Osteoblast (primary cell): ENCODE measurements around the gene ASRGL1. TPM values are rescaled to one million over a fixed set of nuclear protein-coding genes. Genes with fewer than 3 reads are reported as not detected.

Experiments used
- DNase-seq: peaks from one replicate; pipeline ENCODE4 v3.0.0; 2011; ENCODE audit warnings: low spot score, mixed read lengths; ENCODE audit not compliant: insufficient read length; ENCODE audit errors: missing footprints
- H2AFZ ChIP-seq: 2 replicates; pipeline ENCODE4 v1.6.0; 2011; ENCODE audit warnings: mild to moderate bottlenecking, low read length
- H3K27ac ChIP-seq: 2 replicates; pipeline ENCODE4 v1.5.1; 2011; ENCODE audit warnings: mild to moderate bottlenecking, low read depth, low read length, moderate library complexity
- H3K27me3 ChIP-seq: 2 replicates; pipeline ENCODE4 v1.6.0; 2012; ENCODE audit warnings: mild to moderate bottlenecking, control low read depth, inconsistent platforms, low read length, moderate library complexity; ENCODE audit not compliant: insufficient read depth
- H3K36me3 ChIP-seq: 2 replicates; pipeline ENCODE4 v1.5.1; 2011; ENCODE audit warnings: mild to moderate bottlenecking, low read length, control low read depth, moderate library complexity; ENCODE audit not compliant: insufficient read depth
- H3K4me1 ChIP-seq: 2 replicates; pipeline ENCODE4 v1.5.1; 2011; ENCODE audit warnings: mild to moderate bottlenecking, low read length, control low read depth, moderate library complexity; ENCODE audit not compliant: insufficient read depth
- H3K4me2 ChIP-seq: 2 replicates; pipeline ENCODE4 v1.6.0; 2011; ENCODE audit warnings: mild to moderate bottlenecking, low read length; ENCODE audit not compliant: insufficient read depth
- H3K4me3 ChIP-seq: fragments of 200-600 bp; sonication (generic); 3 replicates; pipeline ENCODE4 v1.5.1; 2012; ENCODE audit warnings: mild to moderate bottlenecking, low read length, inconsistent platforms; ENCODE audit not compliant: insufficient read depth
- H3K79me2 ChIP-seq: 2 replicates; pipeline ENCODE4 v1.6.0; 2012; ENCODE audit warnings: mild to moderate bottlenecking, low read length, control low read depth, inconsistent platforms; ENCODE audit not compliant: insufficient read depth
- H3K9me3 ChIP-seq: 2 replicates; pipeline ENCODE4 v1.5.1; 2011; ENCODE audit warnings: low read depth, low read length, control low read depth
- H4K20me1 ChIP-seq: 2 replicates; pipeline ENCODE4 v1.6.0; 2012; ENCODE audit warnings: mild to moderate bottlenecking, low read length, control low read depth; ENCODE audit not compliant: insufficient read depth
- total RNA-seq: library from RNA; depleted of rRNA; stranded (reverse); fragments of >200 nt; gene quantifications from 2 replicates; pipeline ENCODE4 v1.2.3, GENCODE V29; 2012
- TF ChIP-seq, protein P1 (sequence below): IDR thresholded peaks from 2 replicates; pipeline ENCODE4 v1.5.1; 2011; ENCODE audit warnings: mild to moderate bottlenecking, low read depth, low read length, moderate library complexity; ENCODE audit errors: extremely low read depth

Gene ASRGL1
- total RNA-seq, 1 donor = 0.36 TPM

DNA sequence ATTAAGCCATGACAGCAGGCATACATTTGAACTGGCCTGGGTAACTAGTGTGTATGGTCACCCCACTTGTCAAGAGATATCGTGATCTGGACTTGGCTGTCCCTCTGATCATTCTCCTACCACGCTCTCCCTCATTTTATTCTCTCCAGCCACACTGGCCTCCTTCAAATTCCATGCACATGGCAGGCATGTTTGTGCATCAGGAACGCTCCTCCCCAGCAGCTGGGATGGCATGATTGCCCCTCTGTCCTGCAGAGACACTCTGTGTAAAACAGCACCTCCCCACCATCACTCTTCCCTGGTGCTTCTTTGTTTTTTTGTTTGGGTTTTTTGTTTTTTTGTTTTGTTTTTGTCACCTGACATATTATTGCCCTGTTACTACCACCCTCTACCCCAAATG is 50.1 kb downstream of the ASRGL1 start:
- H3K36me3 ChIP-seq = no peaks in the 10 kb centered on the region
- no peaks in the 10 kb centered on the region for H3K79me2 ChIP-seq
- no peak for DNase-seq
- no peak overlapping the region for H3K4me3 ChIP-seq
- no peaks in the 10 kb centered on the region for H3K4me1 ChIP-seq
- H3K9me3 ChIP-seq = no peaks in the 10 kb centered on the region
- TF ChIP-seq, protein P1, sequence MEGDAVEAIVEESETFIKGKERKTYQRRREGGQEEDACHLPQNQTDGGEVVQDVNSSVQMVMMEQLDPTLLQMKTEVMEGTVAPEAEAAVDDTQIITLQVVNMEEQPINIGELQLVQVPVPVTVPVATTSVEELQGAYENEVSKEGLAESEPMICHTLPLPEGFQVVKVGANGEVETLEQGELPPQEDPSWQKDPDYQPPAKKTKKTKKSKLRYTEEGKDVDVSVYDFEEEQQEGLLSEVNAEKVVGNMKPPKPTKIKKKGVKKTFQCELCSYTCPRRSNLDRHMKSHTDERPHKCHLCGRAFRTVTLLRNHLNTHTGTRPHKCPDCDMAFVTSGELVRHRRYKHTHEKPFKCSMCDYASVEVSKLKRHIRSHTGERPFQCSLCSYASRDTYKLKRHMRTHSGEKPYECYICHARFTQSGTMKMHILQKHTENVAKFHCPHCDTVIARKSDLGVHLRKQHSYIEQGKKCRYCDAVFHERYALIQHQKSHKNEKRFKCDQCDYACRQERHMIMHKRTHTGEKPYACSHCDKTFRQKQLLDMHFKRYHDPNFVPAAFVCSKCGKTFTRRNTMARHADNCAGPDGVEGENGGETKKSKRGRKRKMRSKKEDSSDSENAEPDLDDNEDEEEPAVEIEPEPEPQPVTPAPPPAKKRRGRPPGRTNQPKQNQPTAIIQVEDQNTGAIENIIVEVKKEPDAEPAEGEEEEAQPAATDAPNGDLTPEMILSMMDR = no peak
- no peak overlapping the region for H3K4me2 ChIP-seq
- H3K27ac ChIP-seq = no peak overlapping the region
- H3K27me3 ChIP-seq = peaks cover 16% of the 10 kb centered on the region
- H2AFZ ChIP-seq = no peak overlapping the region
- H4K20me1 ChIP-seq = no peaks in the 10 kb centered on the region

DNA sequence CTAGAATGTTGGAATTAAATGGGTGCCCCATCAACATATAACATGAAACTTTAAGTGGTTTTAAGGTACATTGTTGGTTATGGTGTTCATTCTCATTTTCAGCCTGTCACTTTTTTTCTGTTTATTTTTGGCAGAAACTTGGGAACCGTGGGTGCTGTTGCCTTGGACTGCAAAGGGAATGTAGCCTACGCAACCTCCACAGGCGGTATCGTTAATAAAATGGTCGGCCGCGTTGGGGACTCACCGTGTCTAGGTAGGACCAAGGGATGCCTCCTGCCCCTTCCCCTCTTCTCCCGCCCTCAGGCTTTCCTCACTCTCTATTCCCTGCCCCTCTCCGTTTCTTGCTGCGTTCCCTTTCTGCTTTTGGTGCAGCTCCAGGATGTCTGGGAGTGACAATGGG is 51.8 kb downstream of the ASRGL1 start:
- TF ChIP-seq, protein P1 = no peak
- H4K20me1 ChIP-seq = no peaks in the 10 kb centered on the region
- DNase-seq = no peak
- H3K27me3 ChIP-seq = peaks cover 16% of the 10 kb centered on the region
- H3K4me2 ChIP-seq = no peak overlapping the region
- H3K79me2 ChIP-seq = no peaks in the 10 kb centered on the region
- H3K36me3 ChIP-seq = no peaks in the 10 kb centered on the region
- no peaks in the 10 kb centered on the region for H3K9me3 ChIP-seq
- H3K4me1 ChIP-seq = no peaks in the 10 kb centered on the region
- no peak overlapping the region for H3K4me3 ChIP-seq
- no peak overlapping the region for H3K27ac ChIP-seq
- H2AFZ ChIP-seq = no peak overlapping the region

DNA sequence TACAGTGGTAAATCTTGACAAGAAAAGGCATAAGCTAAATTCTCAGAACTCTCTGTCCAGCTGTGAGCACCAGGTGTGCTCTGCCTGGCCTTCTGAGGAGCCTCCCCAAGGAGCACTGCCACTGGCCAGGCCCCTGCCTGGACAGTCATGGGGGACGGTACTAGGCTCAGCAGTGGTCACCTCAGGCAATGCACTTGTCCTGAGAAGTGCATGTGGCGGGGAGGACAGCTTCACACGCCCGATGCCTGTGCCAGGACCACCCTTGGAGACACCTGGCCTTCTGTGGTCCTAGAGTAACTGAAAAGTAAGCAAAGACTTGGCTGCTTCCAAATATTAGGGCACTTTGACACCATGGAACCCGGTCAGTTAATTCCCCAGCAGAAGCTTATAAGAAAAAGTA is 53.0 kb downstream of the ASRGL1 start:
- H3K9me3 ChIP-seq = no peaks in the 10 kb centered on the region
- H3K27ac ChIP-seq = no peak overlapping the region
- H2AFZ ChIP-seq = no peak overlapping the region
- H3K36me3 ChIP-seq = no peaks in the 10 kb centered on the region
- H3K4me2 ChIP-seq = no peak overlapping the region
- no peaks in the 10 kb centered on the region for H4K20me1 ChIP-seq
- no peaks in the 10 kb centered on the region for H3K79me2 ChIP-seq
- TF ChIP-seq, protein P1 = no peak
- no peak for DNase-seq
- H3K4me3 ChIP-seq = no peak overlapping the region
- H3K27me3 ChIP-seq = peaks cover 16% of the 10 kb centered on the region
- H3K4me1 ChIP-seq = peaks cover 7% of the 10 kb centered on the region

DNA sequence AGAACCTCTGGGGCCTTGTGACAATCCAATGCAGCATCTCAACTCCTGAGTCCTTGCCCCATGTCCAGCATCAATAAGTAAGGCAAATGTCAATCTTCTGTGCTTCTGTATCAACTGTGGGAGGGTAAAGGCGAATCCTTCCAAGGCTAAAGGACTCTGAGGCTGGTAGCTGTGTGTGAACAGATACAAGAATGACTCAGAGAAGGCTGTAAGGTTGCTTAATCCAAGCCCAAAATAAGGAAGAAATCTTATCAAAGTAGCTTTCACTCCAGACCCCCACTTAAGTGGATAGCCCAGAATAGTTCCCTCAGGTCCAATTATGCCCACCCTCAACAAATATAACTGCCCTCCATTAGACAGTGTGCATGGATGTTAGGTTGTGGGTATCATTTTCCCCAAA is 53.5 kb downstream of the ASRGL1 start:
- H3K9me3 ChIP-seq = no peaks in the 10 kb centered on the region
- peaks cover 16% of the 10 kb centered on the region for H3K27me3 ChIP-seq
- H3K4me1 ChIP-seq = peaks cover 10% of the 10 kb centered on the region
- no peak for DNase-seq
- TF ChIP-seq, protein P1 = no peak
- no peak overlapping the region for H2AFZ ChIP-seq
- H4K20me1 ChIP-seq = no peaks in the 10 kb centered on the region
- H3K4me3 ChIP-seq = no peak overlapping the region
- H3K27ac ChIP-seq = no peak overlapping the region
- H3K79me2 ChIP-seq = no peaks in the 10 kb centered on the region
- no peak overlapping the region for H3K4me2 ChIP-seq
- no peaks in the 10 kb centered on the region for H3K36me3 ChIP-seq
